SJSA1 (cell line): Measurements from ENCODE around the gene CDK3. TPM values are rescaled to one million over a fixed set of nuclear protein-coding genes. Genes with fewer than 3 reads are reported as not detected.

Source experiments
- DNase-seq, 2 experiments: peaks; one replicate each; pipeline ENCODE4 v3.0.0-alpha.2; 2015 to 2020; ENCODE audit warnings: low spot score in 2 of 2, low read depth in 1 of 2
- H3K27ac ChIP-seq: fragments of 250-450 bp; sonication (Bioruptor Pico); 2 replicates; pipeline ENCODE4 v1.5.1; 2020; ENCODE audit warnings: mild to moderate bottlenecking, moderate library complexity
- H3K27me3 ChIP-seq: fragments of 250-450 bp; sonication (Bioruptor Pico); replicated peaks from 2 replicates; pipeline ENCODE4 v1.5.1; 2020; ENCODE audit warnings: mild to moderate bottlenecking, moderate library complexity
- H3K36me3 ChIP-seq: fragments of 250-450 bp; sonication (Bioruptor Pico); 2 replicates; pipeline ENCODE4 v1.5.1; 2020; ENCODE audit warnings: mild to moderate bottlenecking
- H3K4me1 ChIP-seq: fragments of 250-450 bp; sonication (Bioruptor Pico); replicated peaks from 2 replicates; pipeline ENCODE4 v1.6.1; 2021; ENCODE audit warnings: mild to moderate bottlenecking
- H3K4me3 ChIP-seq: fragments of 250-450 bp; sonication (Bioruptor Pico); 2 replicates; pipeline ENCODE4 v1.5.1; 2020; ENCODE audit warnings: mild to moderate bottlenecking
- H3K9me3 ChIP-seq: fragments of 250-450 bp; sonication (Bioruptor Pico); replicated peaks from 2 replicates; pipeline ENCODE4 v1.5.1; 2020; ENCODE audit warnings: mild to moderate bottlenecking
- total RNA-seq: library from RNA; depleted of rRNA; stranded (reverse); fragments of >200 nt; shearing (Covaris generic); gene quantifications from 2 replicates; pipeline ENCODE4 v1.2.3, GENCODE V29; 2014

Gene CDK3
- total RNA-seq, 1 experiment from 2014 or later, result 5.1 TPM

DNA sequence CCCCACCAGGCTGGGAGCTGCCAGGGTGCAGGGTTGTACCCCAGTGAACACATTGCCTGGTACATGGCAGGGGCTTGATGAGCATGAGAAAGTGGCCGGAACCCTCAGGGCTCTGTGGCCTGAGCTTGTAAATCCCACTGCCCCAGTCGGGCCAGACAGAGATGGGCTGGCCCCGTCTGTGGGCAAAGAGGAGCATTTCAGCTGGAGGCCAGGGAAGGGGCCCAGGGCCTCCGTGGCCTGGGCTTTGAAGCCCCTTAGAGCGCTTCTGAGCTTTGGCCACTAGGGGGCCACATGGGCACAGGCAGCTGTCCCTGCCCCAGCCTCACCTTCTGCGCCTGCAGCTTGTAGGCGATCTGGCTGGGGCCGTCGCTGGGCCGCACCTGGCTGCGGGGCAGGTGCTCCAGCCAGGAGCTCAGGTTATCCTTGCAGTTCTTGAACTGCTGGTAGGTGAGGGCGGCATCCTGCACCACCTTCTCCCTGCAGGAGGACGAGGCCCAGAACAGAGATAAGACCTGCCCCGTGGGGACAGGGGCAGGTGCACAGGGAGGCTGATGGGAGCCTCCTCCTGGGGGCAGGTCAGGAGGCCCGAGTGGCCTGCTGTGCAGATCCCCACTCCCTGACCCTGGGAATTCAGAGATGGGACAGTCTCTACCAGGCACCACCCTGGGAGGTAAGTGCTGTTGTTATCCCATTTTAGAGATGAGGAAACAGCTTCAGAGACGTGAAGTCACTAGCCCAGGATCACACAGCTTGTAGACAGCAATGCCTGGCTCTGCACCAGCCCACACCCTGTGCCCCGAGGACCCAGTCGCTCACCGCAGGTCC lies 13.7 kb downstream of the CDK3 start:
- peak; percentile 65 to 86 for DNase-seq
- Histone ChIP-seq H3K36me3 (no peaks in the 10 kb centered on the region), H3K27me3 (peaks cover 2% of the 10 kb centered on the region; the same call in 1 of the 2 replicates)

DNA sequence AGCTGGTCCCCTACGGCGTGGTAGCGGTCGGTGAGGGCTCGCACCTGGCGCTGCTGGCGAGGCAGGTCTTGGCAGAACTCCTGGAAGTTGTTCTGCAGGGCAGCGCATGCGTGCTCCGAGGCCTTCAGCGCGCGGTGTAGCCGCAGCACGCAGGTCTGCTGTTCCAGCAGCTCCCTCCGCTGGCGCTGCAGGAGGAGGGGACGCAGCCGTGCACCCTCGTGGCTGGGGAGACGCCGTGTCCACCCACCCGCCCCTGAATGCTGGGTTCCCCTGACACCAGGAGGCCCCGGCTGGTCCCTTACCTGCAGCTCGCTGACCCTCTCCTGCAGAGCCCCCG lies 14.2 kb downstream of the CDK3 start:
- Histone ChIP-seq H3K27ac (no peak overlapping the region), H3K4me3 (no peak overlapping the region), H3K36me3 (no peaks in the 10 kb centered on the region), H3K4me1 (peaks cover 13% of the 10 kb centered on the region), H3K27me3 (peaks cover 2% of the 10 kb centered on the region; the same call in 1 of the 2 replicates), H3K9me3 (no peaks in the 10 kb centered on the region)
- DNase-seq, result no peak

More for the DNA sequence above, 13.7 kb downstream of the CDK3 start:
- Histone ChIP-seq H3K9me3 (no peaks in the 10 kb centered on the region), H3K4me3 (no peak overlapping the region), H3K27ac (no peak overlapping the region), H3K4me1 (peaks cover 13% of the 10 kb centered on the region)

DNA sequence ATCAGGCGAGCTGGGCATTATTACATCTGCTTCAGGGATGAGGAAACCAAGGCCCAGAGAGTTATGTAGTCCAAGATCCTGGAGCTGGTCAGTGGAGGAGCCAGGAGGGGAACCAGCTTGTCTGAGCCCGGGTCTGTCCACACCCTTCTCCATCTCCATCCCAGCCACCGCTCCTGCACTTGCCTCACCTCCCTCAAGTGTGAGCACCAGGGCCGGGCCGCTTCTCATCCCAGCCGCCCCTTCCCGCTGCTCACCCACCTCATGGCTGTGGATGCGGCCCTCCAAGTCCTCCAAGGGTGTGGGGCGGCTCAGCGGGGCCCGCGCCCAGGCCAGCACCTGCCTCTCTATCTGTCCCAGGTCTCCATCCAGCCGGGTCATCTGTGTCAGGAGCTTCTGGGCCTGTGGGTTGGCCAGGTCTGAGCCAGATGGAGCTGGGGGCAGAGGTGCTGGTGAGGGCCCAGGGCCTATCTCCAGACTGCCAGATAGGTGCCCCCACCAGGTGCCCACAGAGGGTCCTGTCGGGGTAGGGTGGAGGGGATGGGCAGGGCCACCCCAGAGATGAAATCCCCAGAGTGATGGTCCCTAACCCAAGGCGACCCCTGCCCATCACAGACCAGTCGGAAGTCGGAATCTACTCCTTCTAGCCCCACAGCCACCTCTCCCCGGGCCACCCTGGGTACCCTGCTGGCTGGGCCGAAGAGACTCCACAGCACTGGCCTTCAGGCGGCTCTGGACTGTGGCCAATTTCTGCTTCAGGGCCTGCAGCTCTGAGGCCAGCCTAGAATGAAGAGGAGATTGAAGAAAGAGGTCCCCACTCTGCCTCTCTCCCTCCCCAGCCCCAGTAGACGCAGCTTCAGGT lies 17.1 kb downstream of the CDK3 start:
- DNase-seq, result no peak
- H3K36me3 ChIP-seq, result no peaks in the 10 kb centered on the region
- no peak overlapping the region for H3K4me3 ChIP-seq
- H3K4me1 ChIP-seq, result peaks cover 13% of the 10 kb centered on the region
- no peak overlapping the region for H3K27ac ChIP-seq
- peaks cover 6% of the 10 kb centered on the region; the same call in 1 of the 2 replicates for H3K27me3 ChIP-seq
- no peaks in the 10 kb centered on the region for H3K9me3 ChIP-seq

- DNase-seq, result no peak
- Histone ChIP-seq H3K27me3 (peaks cover 6% of the 10 kb centered on the region; the same call in 1 of the 2 replicates), H3K27ac (no peak overlapping the region), H3K4me1 (peaks cover 13% of the 10 kb centered on the region), H3K36me3 (no peaks in the 10 kb centered on the region), H3K9me3 (no peaks in the 10 kb centered on the region), H3K4me3 (no peak overlapping the region)
Observed at GRCh38 chr17:76018340-76018680, 17.7 kb downstream of the CDK3 start.

DNA sequence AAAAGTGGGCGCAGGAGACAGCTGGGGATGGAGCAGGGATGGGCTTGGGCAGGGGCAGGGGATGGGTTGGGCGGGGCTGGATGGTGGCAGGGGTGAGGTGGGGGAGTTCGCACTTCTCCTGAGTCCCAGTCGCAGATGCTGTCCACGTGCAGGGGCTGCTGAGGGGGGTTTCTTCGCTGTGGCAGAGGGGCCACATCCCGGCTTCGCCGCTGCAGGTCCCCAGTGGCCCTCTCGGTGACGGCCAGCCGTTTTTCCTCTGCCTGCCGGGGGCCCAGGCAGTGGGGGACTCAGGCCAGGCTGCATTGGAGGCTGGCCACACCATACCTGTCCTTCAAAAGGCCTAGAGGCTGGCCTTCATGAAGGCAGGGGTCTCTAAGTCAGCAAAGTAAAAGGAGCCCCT lies 18.1 kb downstream of the CDK3 start:
- Histone ChIP-seq H3K27me3 (peaks cover 6% of the 10 kb centered on the region; the same call in 1 of the 2 replicates), H3K4me3 (no peak overlapping the region), H3K36me3 (no peaks in the 10 kb centered on the region), H3K9me3 (no peaks in the 10 kb centered on the region), H3K27ac (no peak overlapping the region), H3K4me1 (peaks cover 8% of the 10 kb centered on the region)
- DNase-seq, result no peak

DNA sequence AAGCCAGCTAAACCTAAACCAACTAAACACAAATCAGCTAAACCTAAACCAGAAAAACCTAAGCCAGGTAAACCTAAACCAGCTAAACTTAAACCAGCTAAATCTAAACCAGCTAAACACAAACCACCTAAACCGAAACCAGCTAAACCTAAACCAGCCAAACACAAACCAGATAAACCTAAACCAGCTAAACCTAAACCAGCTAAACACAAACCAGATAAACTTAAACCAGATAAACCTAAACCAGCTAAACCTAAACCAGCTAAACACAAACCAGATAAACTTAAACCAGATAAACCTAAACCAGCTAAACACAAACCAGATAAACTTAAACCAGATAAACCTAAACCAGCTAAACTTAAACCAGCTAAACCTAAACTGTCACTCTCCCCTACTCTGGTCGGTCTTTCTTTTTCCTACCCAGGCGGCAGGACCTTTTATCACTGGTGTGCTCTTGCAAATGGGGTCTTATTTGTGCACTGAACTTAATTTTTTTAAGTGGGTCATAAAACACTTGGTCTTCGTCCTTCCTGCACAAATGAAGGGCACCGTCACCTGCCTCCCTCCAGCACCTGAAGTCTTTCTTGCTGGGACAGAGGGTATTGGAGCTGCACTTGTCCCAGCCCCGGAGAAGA lies 19.3 kb downstream of the CDK3 start:
- Histone ChIP-seq H3K36me3 (no peaks in the 10 kb centered on the region), H3K4me3 (no peak overlapping the region), H3K9me3 (no peaks in the 10 kb centered on the region), H3K4me1 (no peaks in the 10 kb centered on the region; the same call in 1 of the 2 replicates), H3K27ac (no peak overlapping the region), H3K27me3 (peaks cover 3% of the 10 kb centered on the region; the same call in 1 of the 2 replicates)
- DNase-seq, result no peak

- H3K4me1 ChIP-seq, result no peaks in the 10 kb centered on the region
- DNase-seq, result no peak
- no peak overlapping the region for H3K4me3 ChIP-seq
- H3K9me3 ChIP-seq, result no peaks in the 10 kb centered on the region
- no peak overlapping the region for H3K27ac ChIP-seq
- 0 out of 2 replicates have a peak, but pooled peaks cover 3% of the 10 kb centered on the region for H3K27me3 ChIP-seq
- no peaks in the 10 kb centered on the region for H3K36me3 ChIP-seq
Observed at GRCh38 chr17:76022285-76022684, 21.6 kb downstream of the CDK3 start.

- H3K27me3 ChIP-seq, result 0 out of 2 replicates have a peak, but pooled peaks cover 3% of the 10 kb centered on the region
- no peak overlapping the region for H3K27ac ChIP-seq
- H3K36me3 ChIP-seq, result no peaks in the 10 kb centered on the region
- H3K4me3 ChIP-seq, result no peak overlapping the region
- no peak for DNase-seq
- H3K9me3 ChIP-seq, result no peaks in the 10 kb centered on the region
- H3K4me1 ChIP-seq, result no peaks in the 10 kb centered on the region
Observed at GRCh38 chr17:76022973-76023899, 22.6 kb downstream of the CDK3 start.

DNA sequence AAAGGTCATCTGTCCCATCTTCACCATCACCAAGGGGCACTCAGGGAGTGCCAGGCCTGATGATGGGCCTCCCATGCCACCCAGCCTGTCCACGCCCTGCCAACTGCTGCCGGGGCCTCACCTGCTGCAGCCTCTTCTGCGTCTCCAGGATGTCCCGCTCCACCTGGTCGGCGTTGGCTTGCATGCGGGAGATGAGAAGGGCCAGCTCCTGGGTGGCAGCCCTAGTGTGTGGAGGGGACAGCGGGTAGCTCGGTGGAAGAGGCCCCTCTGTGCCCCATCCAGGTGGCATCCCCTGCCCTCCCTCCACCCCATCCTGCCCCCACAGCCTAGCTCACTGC lies 23.2 kb downstream of the CDK3 start:
- Histone ChIP-seq H3K4me1 (no peaks in the 10 kb centered on the region), H3K4me3 (no peak overlapping the region), H3K27me3 (0 out of 2 replicates have a peak, but pooled peaks cover 3% of the 10 kb centered on the region), H3K27ac (no peak overlapping the region), H3K36me3 (no peaks in the 10 kb centered on the region), H3K9me3 (no peaks in the 10 kb centered on the region)
- DNase-seq, result no peak

GRCh38 chr17:76024353-76024752 lies 23.7 kb downstream of the CDK3 start:
- Histone ChIP-seq H3K4me1 (peaks cover 3% of the 10 kb centered on the region), H3K4me3 (no peak overlapping the region), H3K9me3 (no peaks in the 10 kb centered on the region), H3K27ac (no peak overlapping the region), H3K36me3 (no peaks in the 10 kb centered on the region), H3K27me3 (0 out of 2 replicates have a peak, but pooled peaks cover 3% of the 10 kb centered on the region)
- DNase-seq, result no peak

- Histone ChIP-seq H3K27me3 (no peaks in the 10 kb centered on the region), H3K9me3 (no peaks in the 10 kb centered on the region), H3K36me3 (no peaks in the 10 kb centered on the region), H3K4me3 (no peak overlapping the region), H3K4me1 (peaks cover 10% of the 10 kb centered on the region), H3K27ac (no peak overlapping the region)
- no peak for DNase-seq
Observed at GRCh38 chr17:76025294-76025693, 24.6 kb downstream of the CDK3 start.

GRCh38 chr17:76026714-76027158 lies 26.1 kb downstream of the CDK3 start:
- Histone ChIP-seq H3K9me3 (no peaks in the 10 kb centered on the region), H3K36me3 (no peaks in the 10 kb centered on the region), H3K27ac (no peak overlapping the region), H3K4me1 (peaks cover 16% of the 10 kb centered on the region), H3K27me3 (no peaks in the 10 kb centered on the region), H3K4me3 (no peak overlapping the region)
- no peak for DNase-seq
